Peyer's patch (tissue), 4 donors: ENCODE data around the gene TSPAN12. TPM values are rescaled to one million over a fixed set of nuclear protein-coding genes. Genes with fewer than 3 reads are reported as not detected.

Experiments used
- DNase-seq, 3 donors: peaks; one replicate each; pipeline ENCODE4 v3.0.0-alpha.2; 2017 to 2019
- H3K27ac ChIP-seq, 4 donors: fragments of 200-600 bp; sonication (generic); one replicate each; pipeline ENCODE4 v1.5.1; 2016 to 2019
- H3K27me3 ChIP-seq, 2 donors: fragments of 200-600 bp; sonication (generic); one replicate each; pipeline ENCODE4 v1.5.1; 2019
- H3K36me3 ChIP-seq, 3 donors: fragments of 200-600 bp; sonication (generic); one replicate each; pipeline ENCODE4 v1.5.1; 2016 to 2019
- H3K4me1 ChIP-seq, 4 donors: fragments of 200-600 bp; sonication (generic); one replicate each; pipeline ENCODE4 v1.5.1; 2016 to 2019
- H3K4me3 ChIP-seq, 4 donors: fragments of 200-600 bp; sonication (generic); 1 replicate in 3 of 4; 2 replicates in 1 of 4; pipeline ENCODE4 v1.5.1; 2016 to 2019; ENCODE audit warnings: mild to moderate bottlenecking in 1 of 4
- H3K9me3 ChIP-seq, 4 donors: fragments of 200-600 bp; sonication (generic); one replicate each; pipeline ENCODE4 v1.5.1; 2016 to 2019; ENCODE audit warnings: mild to moderate bottlenecking in 1 of 4
- CTCF ChIP-seq, 6 experiments: fragments of 450-650 bp in 4 of 6; fragments of 200-600 bp in 2 of 6; sonication (generic) in 1 of 6; IDR thresholded peaks; one replicate each; pipeline ENCODE4 v1.5.1; 2017 to 2019; ENCODE audit warnings: antibody characterized with exemption in 6 of 6, mild to moderate bottlenecking in 3 of 6, moderate library complexity in 1 of 6
- POLR2A ChIP-seq, 2 donors: fragments of 450-650 bp; IDR thresholded peaks; one replicate each; pipeline ENCODE4 v1.5.1; 2017; ENCODE audit warnings: antibody characterized with exemption in 2 of 2, mild to moderate bottlenecking in 2 of 2, moderate library complexity in 2 of 2
- total RNA-seq, 4 donors: library from RNA; depleted of rRNA; stranded (reverse); fragments of >200 nt; gene quantifications; one replicate each; pipeline ENCODE4 v1.1.0, GENCODE V29; 2016

The TSPAN12 gene
- total RNA-seq, 4 donors from 2014 or later: 13.2 to 103 (median 84.6) TPM

GRCh38 chr7:120813546-120814252 lies 44.2 kb downstream of the TSPAN12 start:
- Histone ChIP-seq H3K9me3 (no peaks in the 10 kb centered on the region), H3K36me3 (peaks cover 0 to 9% (median 0%) of the 10 kb centered on the region in 3 donors), H3K4me3 (no peak overlapping the region), H3K27ac (no peak overlapping the region), H3K27me3 (no peaks in the 10 kb centered on the region), H3K4me1 (no peaks in the 10 kb centered on the region)
- TF ChIP-seq CTCF (IDR thresholded peaks at IDR 0.05): no peak
- TF ChIP-seq POLR2A (IDR thresholded peaks at IDR 0.05): no peak
- no peak for DNase-seq

DNA sequence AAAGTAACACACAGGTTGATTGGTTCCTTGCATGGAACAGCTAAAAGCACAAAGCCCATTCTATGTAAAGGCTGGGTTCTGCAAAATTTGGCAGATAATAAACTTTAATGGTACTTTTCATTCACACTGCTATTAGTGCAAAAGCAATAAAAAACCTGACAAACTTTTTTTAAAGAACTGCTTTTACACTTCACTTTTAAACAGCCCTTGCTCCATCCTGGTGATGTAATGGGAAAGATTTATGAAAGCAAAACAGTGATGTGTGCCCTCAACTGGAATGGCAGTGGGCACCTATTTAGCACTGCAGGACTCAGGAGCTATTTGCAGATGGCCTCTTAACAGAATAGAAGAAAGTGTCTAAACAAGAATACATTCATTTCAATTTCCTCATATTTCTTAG lies 44.9 kb downstream of the TSPAN12 start:
- TF ChIP-seq CTCF (IDR thresholded peaks at IDR 0.05): no peak
- TF ChIP-seq POLR2A (IDR thresholded peaks at IDR 0.05): no peak
- Histone ChIP-seq H3K27me3 (no peaks in the 10 kb centered on the region), H3K4me3 (no peak overlapping the region), H3K4me1 (no peaks in the 10 kb centered on the region), H3K9me3 (no peaks in the 10 kb centered on the region), H3K36me3 (peaks cover 0 to 9% (median 0%) of the 10 kb centered on the region in 3 donors), H3K27ac (no peak overlapping the region)
- no peak for DNase-seq

DNA sequence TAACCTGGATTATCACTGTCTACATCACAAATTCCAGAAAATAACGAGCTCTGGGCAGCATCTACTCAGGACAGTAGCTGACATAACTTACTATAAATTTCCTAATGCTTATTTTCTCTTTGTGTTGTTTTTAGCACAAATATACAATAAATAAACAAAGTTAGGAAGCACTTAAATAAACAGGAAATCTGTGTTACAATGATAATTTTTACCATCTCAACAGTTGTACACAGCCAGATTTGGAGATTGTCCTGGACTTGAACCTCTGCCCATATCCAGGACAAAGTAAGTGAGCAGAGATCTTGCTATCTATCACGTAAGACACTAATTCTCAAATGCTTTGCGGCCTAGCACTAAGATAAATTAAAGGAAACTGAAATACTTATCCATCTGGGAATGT lies 48.7 kb downstream of the TSPAN12 start:
- Histone ChIP-seq H3K9me3 (no peaks in the 10 kb centered on the region), H3K27ac (no peak overlapping the region), H3K36me3 (no peaks in the 10 kb centered on the region), H3K4me1 (no peaks in the 10 kb centered on the region), H3K27me3 (no peaks in the 10 kb centered on the region), H3K4me3 (no peak overlapping the region)
- no peak for TF ChIP-seq POLR2A (IDR thresholded peaks at IDR 0.05)
- no peak for TF ChIP-seq CTCF (IDR thresholded peaks at IDR 0.05)
- DNase-seq: no peak

DNA sequence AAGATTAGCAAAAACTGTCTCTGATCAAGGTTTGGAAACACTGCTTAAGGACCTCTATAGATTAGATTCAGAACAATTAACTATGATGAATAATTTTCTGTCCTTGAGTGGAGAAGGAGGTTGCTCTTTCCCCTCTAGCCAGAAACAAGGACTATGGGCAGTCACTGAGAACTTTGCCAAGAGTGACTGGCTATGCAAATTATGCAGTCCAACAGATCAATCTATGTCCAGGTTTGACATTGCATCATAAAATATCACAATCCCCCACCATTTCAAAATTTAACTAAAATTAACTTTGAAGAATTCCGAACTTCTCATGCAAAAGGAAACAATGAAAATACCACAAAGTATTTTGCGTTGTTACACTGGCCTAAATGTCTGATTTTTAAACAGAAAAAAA lies 50.6 kb downstream of the TSPAN12 start:
- no peak for TF ChIP-seq POLR2A (IDR thresholded peaks at IDR 0.05)
- no peak for TF ChIP-seq CTCF (IDR thresholded peaks at IDR 0.05)
- Histone ChIP-seq H3K27me3 (no peaks in the 10 kb centered on the region), H3K4me3 (no peak overlapping the region), H3K36me3 (no peaks in the 10 kb centered on the region), H3K9me3 (no peaks in the 10 kb centered on the region), H3K4me1 (no peaks in the 10 kb centered on the region), H3K27ac (no peak overlapping the region)
- DNase-seq: no peak

- TF ChIP-seq CTCF (IDR thresholded peaks at IDR 0.05): no peak
- no peak for TF ChIP-seq POLR2A (IDR thresholded peaks at IDR 0.05)
- no peaks in the 10 kb centered on the region for H3K27me3 ChIP-seq
- H3K27ac ChIP-seq: no peak overlapping the region
- no peaks in the 10 kb centered on the region for H3K9me3 ChIP-seq
- H3K4me1 ChIP-seq: no peaks in the 10 kb centered on the region
- DNase-seq: no peak
- H3K36me3 ChIP-seq: no peaks in the 10 kb centered on the region
- H3K4me3 ChIP-seq: no peak overlapping the region
These were observed 51.3 kb downstream of the TSPAN12 start for GRCh38 chr7:120806669-120807068.
